ELF-1 (cell line): ENCODE data around the gene COBL.
A peak's percentile ranks its signal among the peaks of the same experiment; 100 is the strongest.

Source experiments
- DNase-seq: peaks from one replicate; pipeline ENCODE4 v3.0.0-alpha.2; 2016; ENCODE audit warnings: low read depth, low spot score

The COBL gene

DNA sequence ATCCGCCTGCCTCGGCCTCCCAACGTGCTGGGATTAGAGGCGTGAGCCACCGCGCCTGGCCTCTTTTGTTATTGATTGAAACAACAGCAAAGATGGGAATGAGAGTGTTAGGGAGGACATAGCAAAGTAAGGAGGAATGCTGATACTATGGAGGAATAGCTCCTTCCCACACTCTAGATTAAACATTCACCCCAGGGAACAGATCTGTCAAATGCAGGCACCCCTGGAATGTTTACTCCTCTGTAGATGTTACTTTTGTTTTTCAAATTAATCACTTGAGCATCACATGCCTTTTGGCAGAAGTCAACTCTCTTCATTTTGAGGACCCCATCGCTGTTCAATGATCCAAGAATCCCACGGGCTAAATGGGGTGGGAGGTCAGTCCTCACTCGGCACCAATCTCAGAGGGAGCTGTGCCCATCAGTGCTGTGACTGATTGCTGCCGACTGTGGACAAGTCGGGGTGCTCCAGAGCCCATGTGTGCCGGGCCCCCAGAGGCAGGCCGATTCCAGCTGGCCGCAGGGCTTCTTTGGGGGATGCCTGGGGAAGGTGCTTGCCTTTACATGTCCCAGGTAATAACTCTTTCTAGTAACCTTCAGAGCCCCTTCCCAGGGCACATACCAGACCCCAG is 10.2 kb upstream of the COBL start:
- DNase-seq, result peak; percentile 63

DNA sequence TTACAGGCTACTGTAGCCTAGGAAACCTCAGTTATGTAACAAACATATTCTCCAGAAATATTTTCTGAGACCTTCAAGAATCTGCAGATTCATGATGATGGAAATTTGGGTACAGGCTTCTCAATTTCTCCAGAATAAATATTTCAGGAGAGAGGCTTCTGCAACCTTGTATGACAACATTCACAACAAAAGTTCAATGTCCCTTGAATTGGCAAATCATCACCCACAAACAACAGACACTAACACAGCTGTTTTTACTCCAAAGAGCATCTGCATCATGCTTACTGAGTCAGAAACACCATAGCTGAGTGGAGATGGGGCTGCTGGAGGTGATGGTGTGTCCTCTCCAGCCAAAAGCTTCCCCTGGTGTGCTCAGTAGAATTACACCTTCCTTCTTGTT is 9.3 kb upstream of the COBL start:
- DNase-seq, result no peak

DNA sequence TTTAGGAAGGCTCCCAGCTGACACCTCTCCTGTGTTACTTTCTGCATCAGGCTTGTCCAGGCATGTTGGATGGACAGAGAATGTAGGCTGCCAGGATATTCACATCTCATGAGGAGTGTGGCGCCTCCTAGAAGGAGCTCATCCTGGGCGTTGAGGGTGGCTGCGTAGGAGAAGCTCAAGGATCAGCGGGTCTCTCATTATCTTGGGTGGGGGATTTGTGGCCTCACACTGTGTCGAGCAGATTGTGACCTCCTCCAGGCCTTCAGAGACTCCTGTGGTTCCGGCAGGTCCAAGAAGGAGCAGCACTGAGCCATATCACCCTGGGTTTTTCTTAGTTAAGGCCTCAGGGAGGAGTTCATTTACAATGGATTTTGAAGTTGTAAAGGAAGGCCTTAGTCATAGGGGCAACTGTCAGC is 8.7 kb upstream of the COBL start:
- no peak for DNase-seq

DNA sequence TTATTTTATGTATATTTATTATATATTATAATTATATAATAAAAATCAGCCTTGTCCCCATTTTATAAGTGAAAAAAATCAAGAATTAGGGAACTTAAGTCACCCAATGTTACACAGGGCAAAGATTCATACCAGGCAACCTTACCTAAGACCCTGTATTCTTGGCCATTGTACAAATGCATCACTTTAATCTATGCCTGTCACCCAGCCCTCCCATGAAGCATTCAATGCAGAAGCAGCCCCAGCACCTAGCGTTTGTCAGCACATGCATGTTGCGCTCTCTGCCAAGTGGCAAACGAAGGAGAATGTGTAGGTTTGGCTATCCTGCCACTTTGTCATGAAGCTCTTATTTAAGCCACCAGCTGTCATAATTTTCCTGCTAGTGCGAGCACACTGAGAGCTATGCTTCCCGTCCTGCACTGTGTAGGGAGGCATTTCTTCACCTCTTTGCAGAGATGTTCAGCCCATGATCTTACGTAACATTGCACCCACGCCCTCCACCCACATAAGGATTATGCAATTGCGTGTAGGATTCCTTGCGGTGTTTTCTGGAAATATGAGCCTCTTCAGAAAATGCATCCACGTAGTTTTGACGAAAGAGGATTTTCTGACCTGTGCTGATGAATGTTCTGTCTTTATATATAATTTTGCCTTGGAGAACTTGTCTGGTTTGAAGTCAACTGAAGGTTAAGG is 7.7 kb upstream of the COBL start:
- no peak for DNase-seq

DNA sequence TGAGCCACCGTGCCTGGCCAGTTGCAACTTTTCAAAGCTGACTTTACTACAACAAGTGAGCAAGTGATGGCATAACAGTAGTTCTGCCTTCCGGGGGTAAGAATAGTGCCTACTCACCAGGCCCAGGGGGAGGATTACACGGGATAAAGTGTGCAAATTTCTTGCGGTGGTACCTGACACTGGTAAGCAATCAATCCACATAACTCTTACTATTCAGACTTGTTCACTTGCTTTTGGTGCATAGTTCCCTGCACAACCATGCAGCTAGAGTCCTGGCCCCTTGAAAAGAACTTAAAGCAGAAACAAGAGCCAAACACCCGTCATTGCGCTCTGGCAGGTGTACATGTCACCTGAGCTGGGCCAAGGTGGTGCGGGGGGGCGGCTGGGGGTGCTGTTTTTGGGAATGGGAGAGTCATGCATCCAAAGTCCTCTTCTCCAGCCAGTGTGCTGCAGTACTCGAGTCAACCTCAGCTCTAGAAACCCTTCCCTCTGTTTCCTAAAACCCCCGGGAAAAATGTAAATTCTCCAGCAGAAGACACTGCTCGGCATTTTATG is 5.4 kb upstream of the COBL start:
- no peak for DNase-seq

DNA sequence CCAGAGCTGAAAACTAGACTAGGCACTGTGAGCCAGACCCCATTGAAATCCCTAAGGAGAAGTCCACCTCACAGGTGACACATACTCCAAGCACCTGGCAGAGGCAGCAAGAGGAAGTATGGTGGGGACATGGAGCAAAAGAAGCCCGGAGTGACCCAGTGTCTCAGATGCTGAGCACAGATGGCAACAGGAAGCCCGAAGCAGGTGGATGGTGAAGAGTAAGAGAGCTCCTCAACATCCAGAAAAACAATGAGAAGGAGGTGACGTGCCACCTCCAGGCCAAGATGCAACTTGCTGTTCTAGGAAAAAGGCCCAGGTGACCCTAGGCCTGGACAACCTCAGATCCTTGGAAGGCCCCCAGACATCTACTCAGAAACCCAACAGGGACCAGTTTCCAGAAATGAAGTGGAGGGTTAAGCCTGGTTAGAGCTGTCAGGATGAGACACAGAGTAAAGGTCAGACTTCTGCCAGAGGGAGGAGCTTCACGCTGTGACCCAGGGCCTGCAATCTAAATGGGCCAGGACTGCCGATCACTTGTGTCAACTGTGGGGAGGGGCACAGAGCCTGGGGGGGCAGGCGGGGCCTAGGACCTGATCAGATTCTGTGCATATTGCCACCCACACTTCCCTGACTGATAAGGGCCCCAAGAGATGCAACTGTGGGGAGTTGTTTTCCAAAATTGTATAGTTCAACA is 2.4 kb upstream of the COBL start:
- DNase-seq, result peak; percentile 43

DNA sequence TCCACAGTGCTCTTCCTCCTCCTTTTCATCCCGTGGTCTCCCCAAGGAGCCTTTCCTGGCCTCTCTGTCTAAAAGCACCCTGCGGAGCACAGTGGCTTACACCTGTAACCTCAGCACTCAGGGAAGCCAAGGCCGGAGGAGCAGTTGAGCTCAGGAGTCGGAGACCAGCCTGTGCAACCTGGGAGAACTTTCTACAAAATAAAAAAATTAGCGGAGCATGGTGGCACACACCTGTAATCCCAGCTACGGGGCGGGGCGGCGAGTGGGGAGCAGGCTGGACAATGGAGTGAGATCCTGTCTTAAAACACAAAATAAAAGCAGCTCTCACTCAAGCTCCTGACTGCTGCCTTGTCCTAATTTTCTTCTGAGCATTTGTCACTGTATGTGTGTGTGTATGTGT is 1.4 kb upstream of the COBL start:
- no peak for DNase-seq

DNA sequence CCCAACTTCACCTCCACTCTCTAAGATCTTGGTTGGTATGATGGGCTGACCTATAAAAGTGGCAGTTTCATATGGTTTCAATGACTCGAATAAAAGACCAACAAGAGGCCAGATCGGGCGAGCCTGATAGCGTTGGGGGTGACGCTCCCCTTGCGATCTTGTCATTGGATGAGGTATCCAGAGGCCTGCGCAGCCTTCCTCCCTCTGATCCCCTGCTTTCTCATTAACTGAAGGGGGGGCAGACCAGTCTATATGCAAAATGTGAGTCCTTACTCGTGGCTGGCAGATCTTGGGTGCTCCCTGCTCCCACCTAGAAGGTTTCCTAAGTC is 937 bp upstream of the COBL start:
- DNase-seq, result no peak

DNA sequence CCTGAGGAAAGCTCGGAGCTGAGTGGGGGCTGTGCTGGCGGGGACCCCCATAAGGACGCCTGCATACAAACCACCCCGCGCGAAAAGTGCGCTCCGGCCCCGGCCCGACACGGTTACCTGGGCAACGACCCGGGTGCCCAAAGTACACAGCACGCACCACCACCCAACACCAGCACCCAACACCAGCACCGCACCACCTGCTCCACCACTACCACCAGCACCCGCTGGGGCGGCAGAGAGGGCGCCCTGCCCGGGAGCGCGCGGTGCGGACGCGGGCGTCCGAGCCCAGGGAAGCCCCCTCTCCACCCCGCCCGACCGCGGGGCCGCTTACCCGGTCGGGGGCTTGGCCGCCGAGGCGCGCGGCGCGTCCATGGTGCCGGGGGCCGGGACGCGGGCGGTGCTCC is 345 bp downstream of the COBL start:
- peak; percentile 62 for DNase-seq

DNA sequence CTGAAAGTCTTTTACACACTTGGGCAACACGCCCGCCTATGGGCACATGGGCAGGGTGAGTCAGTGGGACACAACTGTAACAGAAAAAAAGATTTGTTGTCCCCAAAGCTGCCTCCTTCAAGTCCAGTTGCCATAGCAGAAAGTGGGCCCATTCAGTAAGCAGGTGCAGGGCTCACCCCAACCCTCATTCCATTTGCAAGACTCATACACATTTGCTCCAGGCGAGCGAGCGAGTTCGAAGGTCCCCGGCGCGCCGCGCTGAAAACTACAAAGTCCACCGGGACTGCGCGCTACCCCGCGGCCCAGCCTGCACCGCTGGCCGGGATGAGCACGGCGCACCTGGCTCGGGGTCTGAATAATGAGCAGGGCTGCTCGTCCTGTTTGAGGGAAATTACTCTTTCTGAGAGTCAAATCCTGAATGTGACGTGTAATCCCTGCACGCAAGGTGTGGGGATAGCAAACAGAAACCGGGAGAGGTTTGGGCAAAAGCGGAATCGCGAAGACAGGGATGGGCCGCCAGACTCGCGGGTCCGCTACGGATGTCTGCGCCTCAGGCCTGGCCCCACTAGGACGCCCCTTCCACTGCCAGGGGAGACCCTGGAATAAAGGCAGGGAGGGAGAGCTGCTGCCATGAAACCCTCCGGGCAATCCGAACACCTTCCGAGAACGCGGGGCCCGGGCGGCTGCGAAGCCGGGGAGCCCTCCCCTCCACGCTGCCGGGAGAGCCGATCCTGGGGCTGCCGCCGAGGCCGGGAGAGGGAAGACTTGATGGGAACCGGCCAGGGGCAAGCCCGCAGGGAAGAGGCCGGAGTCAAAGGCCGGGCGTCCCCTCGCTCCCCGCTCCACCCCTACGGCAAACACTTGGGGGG is 982 bp downstream of the COBL start:
- peak; percentile 78 for DNase-seq

DNA sequence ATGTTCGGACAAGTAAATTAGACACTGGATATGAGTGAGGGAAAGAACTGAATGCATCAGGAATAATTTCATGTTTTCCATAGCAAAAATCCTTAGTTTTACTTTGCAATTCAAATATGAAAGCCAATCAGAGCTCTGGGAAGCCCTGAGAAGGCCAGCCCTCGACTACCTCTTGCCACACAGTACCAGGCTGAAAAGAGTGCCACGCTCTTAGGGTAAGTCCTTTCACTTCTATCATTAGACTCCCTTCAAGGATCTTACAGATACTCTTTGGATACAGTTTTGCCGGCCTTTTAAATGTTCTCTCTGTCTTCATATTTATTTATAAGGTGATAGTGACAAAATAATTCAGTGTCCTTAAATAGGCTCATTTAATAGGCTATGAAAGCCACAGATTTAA is 1.9 kb downstream of the COBL start:
- no peak for DNase-seq

DNA sequence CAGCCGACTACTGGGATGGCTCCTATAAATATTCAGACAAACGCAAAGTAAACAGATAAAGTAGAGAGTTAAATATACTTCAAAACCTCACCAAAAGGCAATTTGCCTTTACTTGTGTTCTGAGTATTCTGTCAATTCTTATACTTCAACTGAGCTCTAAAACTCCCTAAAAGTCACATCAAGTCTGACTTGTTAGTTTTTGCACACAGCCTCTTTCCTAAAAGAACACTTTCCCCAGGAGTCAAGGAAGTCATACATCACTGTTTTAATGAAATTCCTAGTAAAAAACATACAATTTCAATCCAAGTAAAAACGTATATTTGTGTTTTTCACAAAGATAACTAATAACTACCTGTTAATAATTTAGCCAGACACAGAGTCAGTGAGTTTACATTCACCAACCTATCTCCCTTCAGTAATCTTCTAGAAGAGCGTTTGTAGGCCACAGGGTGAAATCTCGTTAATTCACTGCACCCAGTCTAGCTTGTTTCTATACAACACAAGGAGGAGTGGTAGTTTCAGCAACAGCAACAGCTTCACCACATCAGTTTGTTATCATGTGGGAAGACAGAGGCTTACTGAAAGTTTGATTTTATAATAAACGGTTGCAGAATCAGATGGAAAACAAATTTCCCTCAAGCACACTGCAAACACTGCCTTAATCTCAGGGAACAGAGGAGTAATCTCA is 2.7 kb downstream of the COBL start:
- DNase-seq, result no peak

DNA sequence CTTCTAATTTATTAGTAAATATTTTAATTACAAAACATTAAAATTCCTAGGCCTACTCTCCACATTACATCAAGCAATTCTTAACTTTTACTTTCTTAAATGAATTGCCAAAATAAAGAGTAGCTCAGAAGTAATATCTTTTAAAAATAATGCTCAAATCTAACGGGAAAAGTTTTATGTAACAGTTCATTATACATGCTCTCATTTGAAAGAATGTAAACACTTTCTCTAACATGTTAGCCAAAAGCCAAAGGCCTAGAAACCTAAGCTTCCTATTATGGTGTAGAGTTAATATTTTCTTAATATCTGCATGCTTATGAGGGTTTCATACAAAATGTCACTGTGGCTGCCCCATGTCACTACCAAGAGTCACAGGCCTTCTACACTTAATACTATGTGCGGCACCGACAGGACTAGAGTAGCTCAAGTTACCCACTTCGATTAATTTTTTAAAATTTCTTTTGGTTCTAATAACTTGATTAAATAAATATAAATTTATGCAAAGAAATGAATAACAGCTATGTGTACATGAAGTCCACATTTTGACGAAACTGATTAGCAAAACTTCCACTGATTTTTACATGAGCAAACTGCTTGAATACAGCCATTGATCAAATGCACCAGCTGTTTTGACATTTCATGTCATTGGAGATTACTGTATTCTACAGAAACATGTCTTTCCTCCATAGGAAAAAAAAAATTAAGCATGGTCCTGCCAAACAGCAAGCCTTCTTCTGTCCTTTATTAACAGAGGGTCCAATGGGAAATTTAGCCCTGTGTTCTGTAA is 3.5 kb downstream of the COBL start:
- no peak for DNase-seq

DNA sequence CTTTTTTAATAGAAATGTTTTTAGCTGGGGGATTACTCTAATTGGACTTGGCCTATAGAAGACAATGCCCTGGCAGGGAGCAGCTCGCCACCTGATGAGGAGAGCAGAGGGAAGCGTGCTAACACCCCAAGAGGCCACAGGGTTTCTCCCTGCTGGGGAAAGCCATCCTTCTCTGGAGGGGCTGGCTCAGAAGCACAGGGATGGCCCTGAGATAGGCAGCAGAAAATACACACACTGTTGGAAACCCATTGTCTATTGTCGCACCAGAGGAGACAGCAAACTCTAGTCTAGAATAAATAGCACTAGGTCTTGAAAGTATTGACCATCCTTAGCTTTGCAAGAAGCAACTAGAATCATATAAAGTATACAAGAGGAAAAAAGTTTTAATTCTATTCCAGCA is 5.4 kb downstream of the COBL start:
- no peak for DNase-seq

DNA sequence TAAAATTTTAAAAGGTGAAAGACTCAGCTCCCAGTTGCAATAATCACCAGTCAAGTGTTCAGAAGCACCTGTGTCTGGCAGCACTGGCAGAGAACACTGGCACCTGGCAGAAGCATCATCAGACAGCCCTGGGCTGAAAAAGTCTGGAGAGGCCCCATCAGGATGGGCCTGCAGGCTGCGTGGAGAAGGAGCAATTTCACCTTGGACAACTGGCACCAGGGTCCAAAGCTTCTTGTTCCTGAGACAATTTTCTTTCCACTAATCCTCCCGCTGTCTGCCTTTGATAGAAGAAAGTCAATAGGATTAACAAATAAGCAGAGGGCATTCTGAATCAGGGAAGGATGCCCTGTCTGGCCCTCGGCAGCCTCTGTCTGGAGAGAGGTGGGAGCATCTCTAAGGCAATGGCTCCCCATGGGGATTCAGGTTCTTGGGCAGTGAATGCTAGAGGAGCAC is 6.5 kb downstream of the COBL start:
- DNase-seq, result no peak

DNA sequence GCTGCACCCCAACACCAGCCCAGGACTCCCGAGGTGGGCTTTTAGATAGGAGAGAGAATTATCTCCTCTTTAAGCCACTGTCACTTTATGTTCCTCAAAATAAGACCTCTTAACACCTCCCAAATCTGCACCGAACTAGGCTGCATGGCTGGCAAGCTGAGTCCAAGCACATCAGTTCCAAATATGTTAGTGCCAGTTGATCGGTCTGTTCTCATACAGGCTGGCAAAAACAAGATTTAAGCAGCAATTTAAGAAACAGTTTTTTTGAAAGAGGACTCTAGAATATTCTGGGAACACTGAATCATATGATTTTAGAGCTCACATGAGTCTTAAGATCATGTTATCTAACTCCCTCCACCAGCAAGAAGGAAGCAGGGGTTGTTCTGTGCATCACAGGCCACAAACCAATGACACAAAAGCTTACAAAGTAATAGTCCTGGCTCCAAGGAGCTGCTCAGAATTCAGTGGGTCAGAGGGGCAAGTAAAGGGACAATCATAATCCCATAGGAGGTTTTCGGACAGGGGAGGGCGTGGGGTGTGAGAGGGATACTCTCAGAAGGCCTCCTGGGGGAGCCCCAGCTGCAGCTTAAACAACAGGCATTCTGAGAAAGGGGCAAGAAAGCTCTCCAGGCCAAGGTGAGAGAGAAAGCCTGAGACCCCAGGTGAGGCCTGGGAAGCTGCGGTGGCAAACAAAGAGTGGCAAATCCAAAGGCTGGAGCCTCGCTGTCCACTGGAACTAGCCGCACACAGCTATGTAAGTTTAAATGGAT is 7.1 kb downstream of the COBL start:
- no peak for DNase-seq

DNA sequence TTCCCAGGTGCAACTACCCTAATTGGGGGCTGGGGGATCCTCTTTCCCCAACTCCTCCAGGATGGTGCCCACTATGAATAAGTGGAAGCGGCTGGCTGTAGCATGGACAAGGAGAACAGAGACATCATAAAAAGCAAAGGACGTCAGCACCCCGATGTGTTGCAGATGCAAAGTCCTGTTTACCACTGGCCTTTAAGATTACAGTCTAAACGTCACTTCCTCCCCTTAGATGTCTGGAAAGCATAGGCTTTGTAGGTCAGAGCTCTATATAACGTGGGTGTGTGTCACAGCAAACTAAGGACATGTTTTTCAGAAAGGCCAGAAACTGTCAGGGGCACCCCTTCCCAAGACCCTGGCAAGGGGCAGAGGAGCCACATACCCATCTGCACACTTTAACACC is 7.9 kb downstream of the COBL start:
- no peak for DNase-seq

DNA sequence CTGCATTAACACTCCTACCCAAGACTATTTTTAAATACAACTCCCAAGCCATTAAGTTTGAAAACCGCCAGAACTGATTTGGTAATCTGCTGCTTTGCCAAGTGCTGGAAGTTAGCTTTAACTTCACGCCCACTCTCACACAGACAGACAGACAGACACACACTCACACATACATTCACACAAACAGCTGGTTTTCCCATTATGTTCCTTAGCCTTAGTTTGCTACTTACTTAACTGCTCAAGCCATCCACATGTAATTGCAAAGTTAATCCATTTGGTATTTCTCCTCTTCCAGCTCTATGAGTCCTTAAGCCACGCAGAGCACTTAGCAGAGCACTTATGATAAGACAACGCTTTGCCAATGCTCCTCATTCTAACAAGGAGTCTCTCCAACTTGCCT is 8.3 kb downstream of the COBL start:
- DNase-seq, result no peak

DNA sequence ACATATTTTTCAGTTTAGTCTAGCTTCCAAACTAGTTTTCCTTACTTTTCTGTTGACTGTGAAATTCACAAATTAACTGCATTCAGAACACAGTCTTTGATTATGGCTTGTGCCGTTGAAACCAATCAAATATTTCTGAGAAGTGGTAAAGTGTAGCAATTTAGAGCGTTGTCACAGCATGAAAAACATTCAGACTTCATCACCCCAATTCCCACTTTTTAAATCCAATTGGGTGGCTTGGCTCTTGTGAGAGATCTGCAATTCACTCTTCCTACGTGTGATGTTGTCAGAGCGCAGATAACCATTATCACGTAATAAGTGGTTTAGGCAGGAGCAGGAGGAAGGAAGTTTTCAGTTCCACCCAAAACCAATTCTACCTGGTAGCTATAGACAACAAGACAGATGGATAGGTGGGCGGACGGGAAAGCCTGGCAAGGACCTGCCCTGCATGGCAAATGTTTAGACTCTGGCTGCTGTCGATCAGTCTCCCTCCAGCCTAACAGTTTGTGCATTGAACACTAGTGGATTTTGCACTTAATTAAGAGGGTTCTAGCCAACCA is 8.9 kb downstream of the COBL start:
- no peak for DNase-seq
